ENCODE results near the gene FABP1. TPM values are rescaled to one million over a fixed set of nuclear protein-coding genes. Genes with fewer than 3 reads are reported as not detected.

FABP1 gene
- total RNA-seq, 4 donors from 2014 or later, result not detected

- 24 to 38% methylated on average over 4 of the region's 5 CpGs for WGBS, 2 donors
- H3K4me1 ChIP-seq, result no peaks in the 10 kb centered on the region
- no peaks in the 10 kb centered on the region for H3K36me3 ChIP-seq
- peaks cover 0 to 60% (median 0%) of the 10 kb centered on the region in 4 donors for H3K27me3 ChIP-seq
- intact Hi-C loops (cut with DNase I), result no loop called here
- TF ChIP-seq CTCF (IDR thresholded peaks at IDR 0.05) (no peak), POLR2A (IDR thresholded peaks at IDR 0.05) (no peak)
- H3K27ac ChIP-seq, result no peak overlapping the region
- H3K4me3 ChIP-seq, result no peak overlapping the region
- no peak for DNase-seq
- no peaks in the 10 kb centered on the region for H3K9me3 ChIP-seq
Observed at GRCh38 chr2:88123164-88123974, 4.5 kb downstream of the FABP1 start.

- Histone ChIP-seq H3K4me1 (no peaks in the 10 kb centered on the region), H3K4me3 (no peak overlapping the region), H3K9me3 (no peaks in the 10 kb centered on the region), H3K36me3 (no peaks in the 10 kb centered on the region), H3K27ac (no peak overlapping the region), H3K27me3 (peaks cover 0 to 56% (median 0%) of the 10 kb centered on the region in 4 donors)
- TF ChIP-seq CTCF (IDR thresholded peaks at IDR 0.05) (no peak), POLR2A (IDR thresholded peaks at IDR 0.05) (no peak)
- WGBS, 2 donors, result 71 to 84% methylated on average over 6 of the region's 8 CpGs
- intact Hi-C loops (cut with DNase I), result no loop called here
- no peak for DNase-seq
Observed at GRCh38 chr2:88122141-88122884, 5.5 kb downstream of the FABP1 start.

- Histone ChIP-seq H3K4me1 (no peaks in the 10 kb centered on the region), H3K36me3 (no peaks in the 10 kb centered on the region), H3K27ac (no peak overlapping the region), H3K4me3 (no peak overlapping the region), H3K9me3 (no peaks in the 10 kb centered on the region), H3K27me3 (peaks cover 0 to 56% (median 0%) of the 10 kb centered on the region in 4 donors)
- intact Hi-C loops (cut with DNase I), result no loop called here
- WGBS, 2 donors, result 74 to 81% methylated on average over 4 of the region's 4 CpGs
- DNase-seq, result no peak
- no peak for TF ChIP-seq CTCF (IDR thresholded peaks at IDR 0.05)
- no peak for TF ChIP-seq POLR2A (IDR thresholded peaks at IDR 0.05)
Observed at GRCh38 chr2:88121678-88122077, 6.2 kb downstream of the FABP1 start.

GRCh38 chr2:88117973-88118372 is 9.9 kb downstream of the FABP1 start:
- no peak for DNase-seq
- Histone ChIP-seq H3K27ac (no peak overlapping the region), H3K27me3 (peaks cover 0 to 42% (median 0%) of the 10 kb centered on the region in 4 donors), H3K36me3 (no peaks in the 10 kb centered on the region), H3K9me3 (no peaks in the 10 kb centered on the region), H3K4me1 (no peaks in the 10 kb centered on the region), H3K4me3 (no peak overlapping the region)
- TF ChIP-seq POLR2A (IDR thresholded peaks at IDR 0.05) (no peak), CTCF (IDR thresholded peaks at IDR 0.05) (no peak)
- intact Hi-C loops (cut with DNase I), result no loop called here
- 49 to 86% methylated on average over 1 to 4 of the region's 4 CpGs for WGBS, 2 donors
